DOHH2 (cell line): Measurements from ENCODE around the gene C7orf57.
A peak's percentile ranks its signal among the peaks of the same experiment; 100 is the strongest.
"Not testable (repeated sequence)": the region's sequence is repeated elsewhere in the genome, so short reads cannot be mapped to it uniquely, and the experiment has no call there.

ENCODE experiments used
- H3F3A ChIP-seq: fragments of 200-600 bp; sonication (generic), shearing (Covaris generic); 2 replicates; pipeline ENCODE4 v1.6.0; 2016; ENCODE audit warnings: antibody characterized with exemption, mild to moderate bottlenecking; ENCODE audit not compliant: control insufficient read depth, insufficient read depth
- H3K27ac ChIP-seq: fragments of 200-600 bp; sonication (generic); 2 replicates; pipeline ENCODE4 v1.5.1; 2014; ENCODE audit warnings: low read depth, mild to moderate bottlenecking, low read length, moderate library complexity
- H3K27me3 ChIP-seq: fragments of 200-600 bp; sonication (generic); 2 replicates; pipeline ENCODE4 v1.6.1; 2014; ENCODE audit warnings: mild to moderate bottlenecking, low read length, mixed read lengths; ENCODE audit not compliant: control insufficient read depth
- H3K36me3 ChIP-seq: fragments of 200-600 bp; sonication (generic); 2 replicates; pipeline ENCODE4 v1.6.1; 2014; ENCODE audit warnings: mild to moderate bottlenecking, low read length, moderate library complexity, mixed read lengths; ENCODE audit not compliant: control insufficient read depth
- H3K4me1 ChIP-seq: fragments of 200-600 bp; sonication (generic); 2 replicates; pipeline ENCODE4 v1.6.1; 2014; ENCODE audit warnings: mild to moderate bottlenecking, low read length, mixed read lengths; ENCODE audit not compliant: control insufficient read depth
- H3K4me2 ChIP-seq: fragments of 200-600 bp; sonication (generic); 2 replicates; pipeline ENCODE4 v1.6.0; 2014; ENCODE audit warnings: mild to moderate bottlenecking, low read length, moderate library complexity
- H3K4me3 ChIP-seq: fragments of 200-600 bp; sonication (generic); 2 replicates; pipeline ENCODE4 v1.5.1; 2014; ENCODE audit warnings: mild to moderate bottlenecking, low read length, mixed read lengths
- H3K79me2 ChIP-seq: fragments of 200-600 bp; sonication (generic); 2 replicates; pipeline ENCODE4 v1.6.1; 2014; ENCODE audit warnings: mild to moderate bottlenecking, low read length, mixed read lengths; ENCODE audit not compliant: control insufficient read depth
- H3K9me2 ChIP-seq: fragments of 200-600 bp; sonication (generic); replicated peaks from 2 replicates; pipeline ENCODE4 v1.6.1; 2014; ENCODE audit warnings: mild to moderate bottlenecking, low read length, mixed read lengths; ENCODE audit not compliant: control insufficient read depth
- H3K9me3 ChIP-seq: fragments of 200-600 bp; sonication (generic); 2 replicates; pipeline ENCODE4 v1.6.1; 2014; ENCODE audit warnings: antibody characterized with exemption, low read length, mixed read lengths; ENCODE audit not compliant: control insufficient read depth, insufficient read depth
- H4K20me1 ChIP-seq: fragments of 200-600 bp; sonication (generic); 2 replicates; pipeline ENCODE4 v1.6.0; 2014; ENCODE audit warnings: low read depth, mild to moderate bottlenecking, antibody characterized with exemption, low read length, moderate library complexity; ENCODE audit not compliant: control insufficient read depth, insufficient read depth
- CTCF ChIP-seq: fragments of 200-600 bp; sonication (generic); IDR thresholded peaks from one replicate; pipeline ENCODE4 v1.5.1; 2014; ENCODE audit warnings: antibody characterized with exemption, mild to moderate bottlenecking, low read depth, low read length; ENCODE audit not compliant: poor library complexity, severe bottlenecking
- EZH2phosphoT487 ChIP-seq: fragments of 200-600 bp; sonication (generic); IDR thresholded peaks from 2 replicates; pipeline ENCODE4 v1.6.1; 2017; ENCODE audit warnings: borderline replicate concordance, mild to moderate bottlenecking, antibody characterized with exemption, low read length, moderate library complexity, mixed read lengths

C7orf57 gene

GRCh38 chr7:48035301-48035966 is at the start of gene C7orf57:
C7orf57 (plus strand) TSS chr7:48035543; CDS start chr7:48036309, 766 bp downstream.
- no peaks in the 10 kb centered on the region for H3K36me3 ChIP-seq
- H3K79me2 ChIP-seq = no peaks in the 10 kb centered on the region
- H3K4me3 ChIP-seq = no peak within 1 kb of the TSS
- H3K4me1 ChIP-seq = no peaks in the 10 kb centered on the region
- H3K27ac ChIP-seq = no peak within 1 kb of the TSS
- no peaks in the 10 kb centered on the region for H3K9me3 ChIP-seq
- no peaks in the 10 kb centered on the region for H3K9me2 ChIP-seq
- TF ChIP-seq EZH2phosphoT487 (no peak), CTCF (no peak)
- no peaks in the 10 kb centered on the region for H4K20me1 ChIP-seq
- H3K27me3 ChIP-seq = 0 out of 2 replicates have a peak, but pooled peaks cover 8% of the 10 kb centered on the region
- no peak within 1 kb of the TSS for H3K4me2 ChIP-seq
- H3F3A ChIP-seq = no peaks in the 10 kb centered on the region

GRCh38 chr7:47988496-47989386 is 46.6 kb upstream of the C7orf57 start:
- H4K20me1 ChIP-seq = no peaks in the 10 kb centered on the region
- H3K36me3 ChIP-seq = no peaks in the 10 kb centered on the region
- H3K4me3 ChIP-seq = no peak overlapping the region
- H3K9me2 ChIP-seq = no peaks in the 10 kb centered on the region
- H3K27me3 ChIP-seq = no peaks in the 10 kb centered on the region
- H3K4me2 ChIP-seq = no peak overlapping the region
- peaks cover 6% of the 10 kb centered on the region for H3F3A ChIP-seq
- no peaks in the 10 kb centered on the region for H3K9me3 ChIP-seq
- peaks cover 17% of the 10 kb centered on the region for H3K4me1 ChIP-seq
- no peak overlapping the region for H3K27ac ChIP-seq
- H3K79me2 ChIP-seq = no peaks in the 10 kb centered on the region
- TF ChIP-seq CTCF (peak; percentile 67), EZH2phosphoT487 (no peak)

- H3K4me3 ChIP-seq, H3K36me3 ChIP-seq, H3K79me2 ChIP-seq, H3F3A ChIP-seq, H3K4me2 ChIP-seq, H4K20me1 ChIP-seq, H3K27ac ChIP-seq, H3K9me2 ChIP-seq, H3K9me3 ChIP-seq, H3K27me3 ChIP-seq: not testable (repeated sequence)
- H3K4me1 ChIP-seq = peaks cover 17% of the 10 kb centered on the region
Measured at GRCh38 chr7:47989607-47990400, 45.5 kb upstream of the C7orf57 start.
